ENCODE results near the gene SERPINA12. TPM values are rescaled to one million over a fixed set of nuclear protein-coding genes. Genes with fewer than 3 reads are reported as not detected.

Gene SERPINA12
- total and polyA plus RNA-seq, 2 of the 13 experiments (the other 11 are each of a cell fraction or from before 2014, with no cell fraction given), result 0.08 TPM; not detected in 1

GRCh38 chr14:94548999-94549985, 40.0 kb upstream of the SERPINA12 start (continued):
- no peak for TF ChIP-seq RFXAP (CRISPR knock-in tag; IDR thresholded peaks at IDR 0.05; ENCODE audit: borderline replicate concordance)
- TF ChIP-seq NCOR1 (IDR thresholded peaks at IDR 0.05; ENCODE audit: borderline replicate concordance, low read length), result no peak
- TF ChIP-seq HINFP (CRISPR knock-in tag; IDR thresholded peaks at IDR 0.05; ENCODE audit: low read depth), result no peak
- peak; percentile 43; the same call in 1 of the 2 replicates for TF ChIP-seq TSC22D2 (CRISPR knock-in tag; IDR thresholded peaks at IDR 0.05; ENCODE audit: borderline replicate concordance)
- TF ChIP-seq NRL (CRISPR knock-in tag; IDR thresholded peaks at IDR 0.05; ENCODE audit: borderline replicate concordance), result no peak
- no peak for TF ChIP-seq ZNF496 (CRISPR knock-in tag; IDR thresholded peaks at IDR 0.05; ENCODE audit: insufficient replicate concordance)
- TF ChIP-seq ZBTB40 (IDR thresholded peaks at IDR 0.05), result no peak
- no peak for TF ChIP-seq ZBTB40 (CRISPR knock-in tag; IDR thresholded peaks at IDR 0.05)
- TF ChIP-seq ZNF709 (CRISPR knock-in tag; IDR thresholded peaks at IDR 0.05), result no peak
- TF ChIP-seq TERF1 (CRISPR knock-in tag; IDR thresholded peaks at IDR 0.05), result no peak
- no peak for TF ChIP-seq ZNF101 (CRISPR knock-in tag; IDR thresholded peaks at IDR 0.05; ENCODE audit: borderline replicate concordance, low read depth)
- TF ChIP-seq, protein P1, sequence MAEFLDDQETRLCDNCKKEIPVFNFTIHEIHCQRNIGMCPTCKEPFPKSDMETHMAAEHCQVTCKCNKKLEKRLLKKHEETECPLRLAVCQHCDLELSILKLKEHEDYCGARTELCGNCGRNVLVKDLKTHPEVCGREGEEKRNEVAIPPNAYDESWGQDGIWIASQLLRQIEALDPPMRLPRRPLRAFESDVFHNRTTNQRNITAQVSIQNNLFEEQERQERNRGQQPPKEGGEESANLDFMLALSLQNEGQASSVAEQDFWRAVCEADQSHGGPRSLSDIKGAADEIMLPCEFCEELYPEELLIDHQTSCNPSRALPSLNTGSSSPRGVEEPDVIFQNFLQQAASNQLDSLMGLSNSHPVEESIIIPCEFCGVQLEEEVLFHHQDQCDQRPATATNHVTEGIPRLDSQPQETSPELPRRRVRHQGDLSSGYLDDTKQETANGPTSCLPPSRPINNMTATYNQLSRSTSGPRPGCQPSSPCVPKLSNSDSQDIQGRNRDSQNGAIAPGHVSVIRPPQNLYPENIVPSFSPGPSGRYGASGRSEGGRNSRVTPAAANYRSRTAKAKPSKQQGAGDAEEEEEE (CRISPR knock-in tag; IDR thresholded peaks at IDR 0.05; ENCODE audit: borderline replicate concordance), result no peak
- no peak for TF ChIP-seq AGO2 (optimal IDR thresholded peaks at IDR 0.05; ENCODE audit: low read depth, low read length)
- peak; percentile 43; the same call in 1 of the 2 replicates for TF ChIP-seq SSRP1 (CRISPR knock-in tag; IDR thresholded peaks at IDR 0.05)

All from HepG2 (cell line).